Sigmoid colon (tissue), 7 donors: ENCODE results near the gene SALL2. TPM values are rescaled to one million over a fixed set of nuclear protein-coding genes. Genes with fewer than 3 reads are reported as not detected.

Experiments used
- DNase-seq: peaks from one replicate; pipeline ENCODE4 v3.0.0-alpha.2; 2019
- H3K27ac ChIP-seq, 4 donors: fragments of 200-600 bp; sonication (generic); one replicate each; pipeline ENCODE4 v1.5.1; 2016 to 2019; ENCODE audit warnings: mild to moderate bottlenecking in 1 of 4
- H3K27me3 ChIP-seq, 3 donors: fragments of 200-600 bp; sonication (generic); one replicate each; pipeline ENCODE4 v1.5.1; 2019; ENCODE audit warnings: mild to moderate bottlenecking in 1 of 3
- H3K36me3 ChIP-seq, 4 donors: fragments of 200-600 bp; sonication (generic); one replicate each; pipeline ENCODE4 v1.5.1; 2016 to 2019
- H3K4me1 ChIP-seq, 4 donors: fragments of 200-600 bp; sonication (generic); one replicate each; pipeline ENCODE4 v1.5.1; 2017 to 2019
- H3K4me3 ChIP-seq, 4 donors: fragments of 200-600 bp; sonication (generic); one replicate each; pipeline ENCODE4 v1.5.1; 2017 to 2019; ENCODE audit warnings: mild to moderate bottlenecking in 2 of 4, moderate library complexity in 1 of 4
- H3K9me3 ChIP-seq, 4 donors: fragments of 200-600 bp in 3 of 4; sonication (generic) in 3 of 4; one replicate each; pipeline versions ENCODE4 v1.5.1 to v1.6.1; 2013 to 2019
- EP300 ChIP-seq, 4 donors: sonication (generic); formaldehyde crosslinking; IDR thresholded peaks; one replicate each; pipeline ENCODE4 v1.6.1; 2017; ENCODE audit warnings: antibody characterized with exemption in 4 of 4
- POLR2A ChIP-seq, 2 donors: fragments of 450-650 bp; IDR thresholded peaks; one replicate each; pipeline ENCODE4 v1.6.1; 2016; ENCODE audit warnings: antibody characterized with exemption in 2 of 2, mild to moderate bottlenecking in 2 of 2, moderate library complexity in 2 of 2
- POLR2AphosphoS5 ChIP-seq, 4 donors: sonication (generic); formaldehyde crosslinking; IDR thresholded peaks; one replicate each; pipeline ENCODE4 v1.6.1; 2017; ENCODE audit warnings: antibody characterized with exemption in 4 of 4
- WGBS, 2 donors: extraction: QIAGEN DNeasy Blood & Tissue Kit; methylation state at CpG; one replicate each; pipeline ENCODE4 v1.1.7; 2013; 5-methylcytosine and 5-hydroxymethylcytosine counted together
- intact Hi-C: fragments of 100-400 bp; cut with DNase I; formaldehyde crosslinking; loops from one replicate; pipeline ENCODE4 v1.15.1; 2023
- polyA plus RNA-seq, 3 donors: library from polyadenylated mRNA; stranded (reverse); fragments of 200-250 nt; gene quantifications; one replicate each; pipeline ENCODE4 v1.2.3, GENCODE V29; 2013
- total RNA-seq, 4 donors: library from RNA; depleted of rRNA; stranded (reverse); fragments of >200 nt; gene quantifications; one replicate each; pipeline ENCODE4 v1.1.0, GENCODE V29; 2016
- TF ChIP-seq, protein P1 (sequence below), 4 experiments: fragments of 450-650 bp in 3 of 4; fragments of 200-600 bp in 1 of 4; IDR thresholded peaks; one replicate each; pipeline ENCODE4 v1.5.1; 2016 to 2019; ENCODE audit warnings: antibody characterized with exemption in 4 of 4, mild to moderate bottlenecking in 3 of 4, moderate library complexity in 2 of 4
- donor health status: healthy with polysubstance abuse.
- donor health status: Bipolar disorder and iron deficiency.
- donor health status: healthy.

Gene SALL2
- total and polyA plus RNA-seq, 7 donors, result 0.46 to 15.8 (median 12.8) TPM

DNA sequence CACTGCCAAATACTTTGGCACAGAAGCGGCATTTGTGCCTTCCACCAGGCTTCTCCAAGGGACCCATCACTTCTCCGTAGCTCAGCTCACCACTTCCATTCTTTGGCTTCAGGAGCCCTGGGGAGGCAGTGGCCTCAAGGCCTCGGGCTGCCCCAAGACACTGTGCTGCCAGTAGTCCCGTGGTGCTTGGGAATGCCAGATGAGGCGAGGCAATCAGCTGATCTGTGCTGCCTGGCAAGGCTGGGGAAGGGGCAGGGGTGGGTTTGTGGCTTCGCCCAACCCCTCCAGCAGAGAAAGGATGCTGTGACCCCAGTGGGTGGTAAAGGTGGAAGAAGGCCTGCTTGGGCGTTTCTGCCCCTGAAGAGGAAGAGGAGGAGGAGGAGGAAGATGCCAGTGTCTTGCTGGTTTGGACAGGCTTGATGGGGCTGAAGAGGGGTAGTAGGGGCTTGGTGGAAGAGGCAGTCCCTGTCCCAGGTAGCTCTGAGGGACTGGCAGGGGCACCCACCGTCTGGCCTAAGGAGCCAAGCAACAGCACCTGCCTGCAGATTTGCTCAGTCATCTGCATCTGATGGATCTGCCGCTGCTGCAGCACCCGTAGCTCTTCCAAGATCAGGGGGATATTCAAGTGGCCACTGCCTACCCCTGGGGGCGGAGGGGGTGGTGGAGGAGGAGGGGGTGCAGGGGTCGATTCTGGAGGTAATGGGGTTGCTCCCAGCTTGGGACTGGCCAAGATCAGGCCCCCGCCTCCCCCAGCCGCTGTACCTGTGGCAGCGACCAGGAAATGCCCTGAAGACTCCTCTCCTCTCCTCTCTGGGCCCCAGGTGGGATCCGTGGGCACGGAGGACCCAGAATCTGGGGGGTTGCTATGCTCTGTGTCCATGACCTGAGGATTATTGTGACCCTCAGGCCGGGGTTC lies 1.3 kb downstream of the SALL2 start:
- Histone ChIP-seq H3K27ac (peak overlapping the region; percentile 78 to 89 (median 88)), H3K4me3 (peak overlapping the region; percentile 90 to 95 (median 94)), H3K4me1 (peaks cover 0 to 18% (median 14%) of the 10 kb centered on the region in 4 donors), H3K9me3 (no peaks in the 10 kb centered on the region), H3K36me3 (peaks cover 0 to 9% (median 0%) of the 10 kb centered on the region in 4 donors), H3K27me3 (no peaks in the 10 kb centered on the region)
- intact Hi-C loops, result no loop called here
- DNase-seq, result no peak
- WGBS, 2 donors, result 84 to 88% methylated on average over 18 of the region's 18 CpGs
- TF ChIP-seq, protein P1, sequence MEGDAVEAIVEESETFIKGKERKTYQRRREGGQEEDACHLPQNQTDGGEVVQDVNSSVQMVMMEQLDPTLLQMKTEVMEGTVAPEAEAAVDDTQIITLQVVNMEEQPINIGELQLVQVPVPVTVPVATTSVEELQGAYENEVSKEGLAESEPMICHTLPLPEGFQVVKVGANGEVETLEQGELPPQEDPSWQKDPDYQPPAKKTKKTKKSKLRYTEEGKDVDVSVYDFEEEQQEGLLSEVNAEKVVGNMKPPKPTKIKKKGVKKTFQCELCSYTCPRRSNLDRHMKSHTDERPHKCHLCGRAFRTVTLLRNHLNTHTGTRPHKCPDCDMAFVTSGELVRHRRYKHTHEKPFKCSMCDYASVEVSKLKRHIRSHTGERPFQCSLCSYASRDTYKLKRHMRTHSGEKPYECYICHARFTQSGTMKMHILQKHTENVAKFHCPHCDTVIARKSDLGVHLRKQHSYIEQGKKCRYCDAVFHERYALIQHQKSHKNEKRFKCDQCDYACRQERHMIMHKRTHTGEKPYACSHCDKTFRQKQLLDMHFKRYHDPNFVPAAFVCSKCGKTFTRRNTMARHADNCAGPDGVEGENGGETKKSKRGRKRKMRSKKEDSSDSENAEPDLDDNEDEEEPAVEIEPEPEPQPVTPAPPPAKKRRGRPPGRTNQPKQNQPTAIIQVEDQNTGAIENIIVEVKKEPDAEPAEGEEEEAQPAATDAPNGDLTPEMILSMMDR (IDR thresholded peaks at IDR 0.05), result no peak
- no peak for TF ChIP-seq EP300 (IDR thresholded peaks at IDR 0.05)
- no peak for TF ChIP-seq POLR2AphosphoS5 (IDR thresholded peaks at IDR 0.05)
- no peak for TF ChIP-seq POLR2A (IDR thresholded peaks at IDR 0.05)

DNA sequence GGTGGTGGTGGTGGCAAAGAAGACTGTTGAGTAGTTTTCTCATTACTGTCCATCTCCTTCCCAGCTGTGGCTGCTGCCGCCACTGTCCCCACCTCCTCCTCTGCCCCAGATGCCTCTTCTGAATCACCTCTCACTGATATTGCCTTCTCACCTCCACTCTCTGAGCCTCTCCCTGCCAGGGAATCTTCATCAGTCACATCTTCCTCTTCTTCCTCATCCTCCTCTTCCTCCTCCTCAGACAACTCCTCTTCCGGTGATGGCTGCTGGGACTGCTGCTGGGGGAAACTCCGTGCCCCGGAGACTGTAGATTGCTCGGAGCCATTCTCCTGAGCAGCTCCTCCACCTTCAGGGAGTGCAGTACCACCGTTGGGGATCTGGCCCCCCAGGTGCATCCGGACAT lies 2.9 kb downstream of the SALL2 start:
- DNase-seq, result no peak
- Histone ChIP-seq H3K9me3 (no peaks in the 10 kb centered on the region), H3K4me1 (peaks cover 0 to 18% (median 14%) of the 10 kb centered on the region in 4 donors), H3K4me3 (no peak overlapping the region), H3K36me3 (peaks cover 0 to 9% (median 0%) of the 10 kb centered on the region in 4 donors), H3K27me3 (no peaks in the 10 kb centered on the region), H3K27ac (no peak overlapping the region)
- TF ChIP-seq POLR2AphosphoS5 (IDR thresholded peaks at IDR 0.05) (no peak), POLR2A (IDR thresholded peaks at IDR 0.05) (no peak), EP300 (IDR thresholded peaks at IDR 0.05) (no peak)
- TF ChIP-seq, protein P1 (IDR thresholded peaks at IDR 0.05), result no peak
- intact Hi-C loops, result no loop called here
- 68 to 81% methylated on average over 7 of the region's 7 CpGs for WGBS, 2 donors

DNA sequence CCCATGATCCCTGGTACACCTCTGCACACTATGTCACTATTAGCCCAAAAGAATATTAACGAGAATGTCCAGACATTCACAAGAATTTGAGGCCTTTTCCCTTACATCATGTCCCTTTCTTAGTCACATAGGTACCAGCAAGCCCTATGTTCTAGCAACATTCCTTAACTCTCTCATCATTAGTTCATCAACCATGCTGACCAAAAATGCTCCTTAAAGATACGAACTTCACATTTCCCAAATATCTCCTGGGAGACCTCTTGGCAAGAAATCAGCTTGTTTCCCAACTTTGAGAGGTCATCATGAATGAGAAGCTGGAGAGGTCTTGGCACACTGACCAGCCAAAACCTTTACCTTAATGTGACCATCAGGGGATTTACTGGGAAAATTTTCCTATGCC lies 4.6 kb downstream of the SALL2 start:
- intact Hi-C loops, result no loop called here
- H3K4me3 ChIP-seq, result no peak overlapping the region
- H3K9me3 ChIP-seq, result no peaks in the 10 kb centered on the region
- peaks cover 0 to 13% (median 7%) of the 10 kb centered on the region in 4 donors for H3K4me1 ChIP-seq
- WGBS, 2 donors, result 82 to 84% methylated on average over 2 of the region's 2 CpGs
- peaks cover 0 to 9% (median 0%) of the 10 kb centered on the region in 4 donors for H3K36me3 ChIP-seq
- no peaks in the 10 kb centered on the region for H3K27me3 ChIP-seq
- TF ChIP-seq POLR2A (IDR thresholded peaks at IDR 0.05) (no peak), POLR2AphosphoS5 (IDR thresholded peaks at IDR 0.05) (no peak), EP300 (IDR thresholded peaks at IDR 0.05) (no peak)
- TF ChIP-seq, protein P1 (IDR thresholded peaks at IDR 0.05), result no peak
- DNase-seq, result no peak
- no peak overlapping the region for H3K27ac ChIP-seq

DNA sequence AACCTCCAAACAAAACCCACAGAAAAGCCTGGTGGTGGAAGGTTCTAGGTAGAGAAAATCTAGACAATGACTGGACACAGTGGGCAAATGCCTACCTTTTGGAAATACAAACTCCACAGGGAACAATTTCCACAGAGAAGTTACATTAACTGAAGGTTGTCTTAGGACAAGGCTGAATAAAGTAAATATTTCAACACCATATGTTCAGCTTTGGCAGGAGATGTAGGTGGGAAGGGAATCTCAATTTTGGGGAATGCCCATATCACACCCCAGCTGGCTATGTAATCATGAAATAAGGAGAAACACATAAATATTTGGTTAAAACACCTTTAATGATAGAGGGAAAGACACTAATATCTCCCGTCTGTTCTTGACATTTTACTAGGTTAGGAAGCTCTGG lies 5.4 kb downstream of the SALL2 start:
- 76 to 79% methylated on average over 1 of the region's 1 CpG for WGBS, 2 donors
- H3K27ac ChIP-seq, result no peak overlapping the region
- peaks cover 0 to 9% (median 0%) of the 10 kb centered on the region in 4 donors for H3K36me3 ChIP-seq
- H3K9me3 ChIP-seq, result no peaks in the 10 kb centered on the region
- peaks cover 0 to 10% (median 7%) of the 10 kb centered on the region in 4 donors for H3K4me1 ChIP-seq
- intact Hi-C loops, result no loop called here
- no peak for DNase-seq
- TF ChIP-seq, protein P1 (IDR thresholded peaks at IDR 0.05), result no peak
- TF ChIP-seq POLR2A (IDR thresholded peaks at IDR 0.05), result no peak
- no peak for TF ChIP-seq EP300 (IDR thresholded peaks at IDR 0.05)
- no peaks in the 10 kb centered on the region for H3K27me3 ChIP-seq
- no peak overlapping the region for H3K4me3 ChIP-seq
